MCF 10A (cell line): ENCODE data around the gene CCDC167. TPM values are rescaled to one million over a fixed set of nuclear protein-coding genes. Genes with fewer than 3 reads are reported as not detected.

Experiments
- BruUV-seq: library from RNA; stranded (reverse); fragments of 400-500 nt; replicated peaks from 2 replicates; lab custom pipeline; 2021; lab: Mats Ljungman, UMichigan
- CTCF ChIA-PET: fragments of 300-600 bp; sonication (Branson Sonifier 250); formaldehyde crosslinking; extraction: SDS; loops from one replicate; lab custom pipeline; 2021; ENCODE audit warnings: antibody characterized with exemption, inconsistent platforms; lab: Yijun Ruan, JAX
- POLR2A ChIA-PET: fragments of 300-600, 350-650 bp; sonication (Branson Sonifier 250); formaldehyde crosslinking; extraction: SDS; loops from one replicate; lab custom pipeline; 2020; ENCODE audit warnings: antibody characterized with exemption, inconsistent platforms; lab: Yijun Ruan, JAX
- DNase-seq: peaks from one replicate; pipeline ENCODE4 v3.0.0-alpha.2; 2018; ENCODE audit not compliant: unreplicated experiment
- H3K27ac Mint-ChIP-seq: one replicate; pipeline ENCODE4 v1.8.0; 2022; ENCODE audit warnings: mild to moderate bottlenecking, low read depth, mixed read lengths; ENCODE audit not compliant: unreplicated experiment
- H3K27me3 Mint-ChIP-seq: one replicate; pipeline ENCODE4 v1.8.0; 2022; ENCODE audit warnings: mixed read lengths; ENCODE audit not compliant: insufficient read depth, unreplicated experiment
- H3K36me3 Mint-ChIP-seq: one replicate; pipeline ENCODE4 v1.8.0; 2022; ENCODE audit warnings: mild to moderate bottlenecking, moderate library complexity, mixed read lengths; ENCODE audit not compliant: insufficient read depth, unreplicated experiment
- H3K4me1 Mint-ChIP-seq: one replicate; pipeline ENCODE4 v1.8.0; 2022; ENCODE audit warnings: mixed read lengths; ENCODE audit not compliant: insufficient read depth, unreplicated experiment
- H3K4me3 Mint-ChIP-seq: one replicate; pipeline ENCODE4 v1.8.0; 2022; ENCODE audit warnings: mild to moderate bottlenecking, moderate library complexity, mixed read lengths; ENCODE audit not compliant: unreplicated experiment
- H3K9me3 Mint-ChIP-seq: one replicate; pipeline ENCODE4 v1.8.0; 2022; ENCODE audit warnings: mixed read lengths; ENCODE audit not compliant: unreplicated experiment
- CTCF ChIP-seq: fragments of 200-600 bp; IDR thresholded peaks from one replicate; pipeline ENCODE4 v1.8.0; 2022; ENCODE audit warnings: antibody characterized with exemption, mild to moderate bottlenecking; ENCODE audit not compliant: unreplicated experiment
- intact Hi-C: fragments of 100-400 bp; cut with micrococcal nuclease; formaldehyde crosslinking; loops from 2 replicates; pipeline ENCODE4 v1.14.1; 2022
- total RNA-seq: library from RNA; stranded (reverse); gene quantifications from 2 replicates; pipeline ENCODE4 v1.2.3, GENCODE V29; 2022

Gene CCDC167
- total RNA-seq, 1 experiment from 2014 or later, result 24.4 TPM

GRCh38 chr6:37495244-37495934, 4.3 kb downstream of the CCDC167 start:
- intact Hi-C loops, result no loop called here
- Mint-ChIP-seq H3K27ac (no peak overlapping the region), H3K4me3 (no peak overlapping the region), H3K9me3 (no peaks in the 10 kb centered on the region), H3K4me1 (peaks cover 16% of the 10 kb centered on the region), H3K36me3 (peaks cover 6% of the 10 kb centered on the region), H3K27me3 (no peaks in the 10 kb centered on the region)
- POLR2A ChIA-PET, result interaction anchor here (1.0 kb wide), 1 partner anchor 163 kb away, joined by 3 read pairs; no protein-coding TSS in a partner anchor
- CTCF ChIA-PET, result interaction anchor here (0.6 to 1.8 kb wide), 3 partner anchors 11 to 1881 kb away, joined by 3 to 6 read pairs (median 6); no protein-coding TSS in a partner anchor
- TF ChIP-seq CTCF, result no peak
- BruUV-seq, result no TSS peak
- no peak for DNase-seq

GRCh38 chr6:37493661-37493995, 6.1 kb downstream of the CCDC167 start:
- Mint-ChIP-seq H3K4me3 (no peak overlapping the region), H3K9me3 (no peaks in the 10 kb centered on the region), H3K27me3 (no peaks in the 10 kb centered on the region), H3K4me1 (peaks cover 1% of the 10 kb centered on the region), H3K36me3 (peaks cover 6% of the 10 kb centered on the region), H3K27ac (no peak overlapping the region)
- DNase-seq, result no peak
- TF ChIP-seq CTCF, result no peak
- ChIA-PET POLR2A (no interaction called here), CTCF (no interaction called here)
- intact Hi-C loops, result no loop called here
- no TSS peak for BruUV-seq

DNA sequence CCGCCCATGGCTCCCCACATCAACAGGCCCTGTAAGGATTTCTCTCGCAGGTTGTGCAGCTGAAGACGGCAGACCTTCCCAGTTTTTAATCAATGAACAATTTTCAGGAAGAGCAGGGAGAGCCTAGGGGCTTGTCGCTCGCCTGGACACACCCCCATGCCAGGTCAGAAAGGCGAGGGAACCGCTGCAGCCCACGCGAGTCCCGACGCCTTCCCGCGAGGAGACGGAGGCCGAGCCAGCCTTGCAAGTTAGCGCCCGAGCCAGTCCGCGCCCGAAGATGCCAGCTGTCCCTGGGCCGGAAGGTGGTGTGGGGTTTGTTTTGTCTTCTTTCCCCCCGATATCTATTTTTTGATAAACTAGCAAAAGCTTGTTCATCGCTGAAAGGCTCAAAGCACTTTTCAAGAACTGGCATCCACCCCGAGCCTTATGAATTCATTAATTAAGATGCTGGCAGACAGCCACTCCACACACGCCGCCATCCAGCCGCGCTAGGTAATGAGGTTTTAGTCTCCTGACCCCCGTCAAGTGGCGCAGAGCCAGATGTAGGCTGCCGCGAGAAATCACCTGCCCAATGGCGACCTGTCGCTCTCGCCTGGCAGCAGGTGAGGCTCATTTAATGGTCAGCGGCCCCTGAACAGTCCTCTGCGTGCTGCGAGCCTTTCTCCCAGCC, 6.6 kb downstream of the CCDC167 start:
- Mint-ChIP-seq H3K27me3 (no peaks in the 10 kb centered on the region), H3K36me3 (peaks cover 8% of the 10 kb centered on the region), H3K9me3 (no peaks in the 10 kb centered on the region), H3K4me3 (no peak overlapping the region), H3K4me1 (peaks cover 6% of the 10 kb centered on the region), H3K27ac (no peak overlapping the region)
- DNase-seq, result no peak
- CTCF ChIA-PET, result no interaction called here
- intact Hi-C loops, result no loop called here
- no TSS peak for BruUV-seq
- TF ChIP-seq CTCF, result no peak
- POLR2A ChIA-PET, result no interaction called here

DNA sequence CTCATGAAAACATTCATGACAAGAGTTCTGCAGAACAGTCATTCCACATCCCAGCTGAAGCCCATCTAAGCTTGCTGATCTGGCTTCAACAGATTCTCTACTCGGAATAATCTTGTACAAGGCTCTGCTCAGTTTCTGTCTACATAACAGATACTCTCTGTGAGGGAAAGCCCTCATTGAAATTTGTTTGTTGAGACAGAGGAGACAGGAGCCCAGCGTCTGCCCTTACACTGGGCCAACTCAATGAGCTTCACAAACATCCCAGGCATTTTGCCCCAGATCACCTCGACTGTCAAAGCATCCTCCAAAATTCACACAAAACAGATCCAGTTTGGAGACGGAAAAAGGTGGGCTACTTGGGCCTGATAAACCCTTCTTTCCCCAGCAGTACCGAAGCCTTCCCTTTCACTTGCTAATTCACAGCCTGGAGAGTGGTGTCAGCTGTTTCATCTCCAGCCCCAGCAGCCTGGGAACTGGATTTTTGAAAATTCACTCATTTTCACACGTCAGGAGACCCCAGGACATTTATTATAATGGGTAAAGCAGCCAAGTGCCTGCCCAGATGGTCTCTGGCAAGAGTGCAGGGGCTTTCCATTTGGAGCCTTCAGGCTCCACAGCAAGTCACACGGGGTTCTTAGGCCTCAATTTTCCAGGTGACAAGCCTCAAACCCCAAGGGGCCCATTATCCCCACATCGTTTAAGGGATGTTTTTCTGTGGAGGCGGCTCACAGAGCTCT, 7.3 kb downstream of the CCDC167 start:
- intact Hi-C loops, result no loop called here
- peaks cover 10% of the 10 kb centered on the region for H3K4me1 Mint-ChIP-seq
- POLR2A ChIA-PET, result no interaction called here

More for the DNA sequence above, 7.3 kb downstream of the CCDC167 start:
- TF ChIP-seq CTCF, result no peak
- Mint-ChIP-seq H3K27ac (no peak overlapping the region), H3K4me3 (no peak overlapping the region), H3K9me3 (no peaks in the 10 kb centered on the region), H3K27me3 (no peaks in the 10 kb centered on the region), H3K36me3 (peaks cover 12% of the 10 kb centered on the region)
- BruUV-seq, result no TSS peak
- CTCF ChIA-PET, result interaction anchor here (0.5 to 2.2 kb wide), 3 partner anchors 116 to 632 kb away, joined by 3 to 8 read pairs (median 4); no protein-coding TSS in a partner anchor
- no peak for DNase-seq
